ENCODE data around the gene PATE2.

GRCh38 chr11:125772834-125773505 is 5.7 kb downstream of the PATE2 start:
- no peak for TF ChIP-seq POLR2A (IDR thresholded peaks at IDR 0.05; ENCODE audit: low read depth, low read length)
- TF ChIP-seq POLR2AphosphoS5 (IDR thresholded peaks at IDR 0.05; ENCODE audit: insufficient read depth, low read depth, low read length), result no peak
- no peak for TF ChIP-seq EZH2 (IDR thresholded peaks at IDR 0.05; ENCODE audit: borderline replicate concordance, low read depth, low read length, severe bottlenecking)
- no peak for TF ChIP-seq CTCF (IDR thresholded peaks at IDR 0.05; ENCODE audit: extremely low read depth in 1 of 2, insufficient read depth in 1 of 2, low read depth in 1 of 2, low read length in 2 of 2)
